HG03097 (cell line): ENCODE data around the gene EIF4G3.
"Not testable (repeated sequence)": the region's sequence is repeated elsewhere in the genome, so short reads cannot be mapped to it uniquely, and the experiment has no call there.

Experiments
- ATAC-seq: cut with Tn5 transposase; IDR thresholded peaks from one replicate; pipeline ENCODE4 v1.9.1; 2021; ENCODE audit not compliant: unreplicated experiment, low FRiP score

The EIF4G3 gene

DNA sequence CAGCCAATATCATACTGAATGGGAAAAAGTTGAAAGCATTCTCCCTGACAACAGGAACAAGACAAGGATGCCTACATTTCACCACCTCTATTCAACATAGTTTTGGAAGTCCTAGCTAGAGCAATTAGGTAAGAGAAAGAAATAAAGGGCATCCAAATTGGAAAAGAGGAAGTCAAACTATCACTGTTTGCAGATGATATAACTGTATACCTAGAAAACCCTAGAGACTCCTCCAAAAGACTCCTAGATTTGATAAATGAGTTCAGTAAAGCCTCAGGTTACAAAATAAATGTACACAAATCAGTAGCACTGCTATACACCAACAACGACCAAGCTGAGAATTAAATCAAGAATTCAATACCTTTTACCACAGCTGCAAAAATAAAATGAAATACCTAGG lies 218.3 kb downstream of the EIF4G3 start:
- no peak for ATAC-seq

DNA sequence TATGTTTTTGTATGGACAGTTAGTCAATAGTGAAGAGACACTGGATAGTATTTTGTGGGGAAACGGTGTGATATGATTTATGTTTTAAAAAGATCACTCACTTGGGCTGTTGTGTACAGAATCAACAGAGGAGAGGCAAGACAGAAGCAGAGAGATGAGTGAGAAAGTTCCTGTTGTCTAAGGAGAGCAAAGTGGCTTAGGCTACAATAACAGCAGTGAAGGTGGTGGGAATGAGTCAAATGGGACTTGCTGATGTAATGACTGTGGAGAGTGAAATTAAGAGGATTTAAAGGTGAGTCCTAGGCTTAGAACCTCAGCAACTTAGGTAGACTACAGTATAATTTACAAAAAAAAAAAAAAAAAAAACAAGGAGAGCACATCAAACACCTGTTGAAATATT lies 220.4 kb downstream of the EIF4G3 start:
- ATAC-seq = no peak

DNA sequence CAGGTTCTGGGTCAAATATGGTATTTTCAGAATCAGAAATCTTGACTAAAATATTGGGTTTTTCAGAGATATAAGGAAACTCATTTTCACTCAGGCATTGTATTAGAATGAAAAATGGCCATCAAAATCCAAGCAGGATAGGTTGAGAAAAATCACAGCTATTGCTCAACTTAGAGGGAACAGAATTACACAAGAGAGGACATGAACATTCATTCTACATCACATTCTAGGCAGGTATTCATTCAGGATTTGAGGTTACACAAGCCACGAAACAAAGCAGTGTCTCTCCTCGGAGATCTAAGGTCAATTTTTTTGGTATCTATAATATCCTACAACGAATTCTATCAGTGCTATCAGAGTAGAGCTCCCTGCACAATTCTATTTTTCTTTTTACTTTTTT lies 226.0 kb downstream of the EIF4G3 start:
- no peak for ATAC-seq

DNA sequence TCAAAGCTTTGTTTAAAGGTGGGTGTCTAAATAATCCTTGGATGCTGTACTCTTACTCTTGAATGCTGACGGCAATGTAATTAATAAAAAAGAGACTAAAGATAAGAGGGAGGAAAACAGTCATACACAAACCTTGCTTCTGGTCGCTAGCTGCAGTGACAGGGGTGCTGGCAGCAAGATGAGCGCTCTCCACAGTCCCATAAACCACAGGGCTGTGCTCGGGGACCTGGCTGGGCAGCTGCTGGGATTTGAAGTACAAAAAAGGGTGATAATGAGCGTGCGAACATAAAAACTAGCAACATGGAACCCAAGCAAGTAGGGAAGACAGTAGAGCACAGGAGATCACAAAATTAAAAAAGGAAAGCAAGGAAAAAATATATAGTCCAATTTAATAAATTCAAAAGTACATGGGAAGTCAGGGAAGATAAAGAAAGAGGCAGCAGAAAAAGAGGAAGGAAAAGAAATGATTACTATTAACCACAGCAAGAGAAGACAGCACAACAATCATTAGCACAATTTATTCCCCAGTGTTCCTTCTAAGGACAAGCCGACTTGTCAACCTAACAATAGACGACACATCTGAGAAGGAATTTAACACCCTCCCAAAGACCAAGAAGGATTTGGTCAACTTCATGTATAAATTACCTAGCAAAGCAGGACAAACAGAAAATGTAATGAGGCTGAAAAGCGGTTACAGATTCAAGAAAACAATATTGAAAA lies 226.7 kb downstream of the EIF4G3 start:
- ATAC-seq = no peak

DNA sequence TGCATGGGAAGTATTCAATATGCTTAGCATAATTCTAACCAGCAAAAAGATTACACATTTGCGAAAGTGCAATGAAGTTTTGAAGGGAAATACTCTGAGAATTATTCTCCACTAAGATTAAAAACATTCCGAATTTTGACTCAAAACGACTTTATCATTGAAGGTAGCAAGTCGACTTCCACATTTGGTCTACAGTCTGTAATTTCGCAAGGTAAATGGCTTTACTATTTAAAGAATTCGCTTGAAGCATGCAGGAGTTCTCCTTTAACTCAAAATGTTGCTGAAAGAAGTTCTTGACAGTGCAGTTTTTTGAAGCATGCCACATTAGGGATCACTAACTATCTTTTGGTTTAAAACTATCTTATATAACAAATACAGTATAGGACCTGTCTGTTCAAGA lies 228.6 kb downstream of the EIF4G3 start:
- no peak for ATAC-seq

DNA sequence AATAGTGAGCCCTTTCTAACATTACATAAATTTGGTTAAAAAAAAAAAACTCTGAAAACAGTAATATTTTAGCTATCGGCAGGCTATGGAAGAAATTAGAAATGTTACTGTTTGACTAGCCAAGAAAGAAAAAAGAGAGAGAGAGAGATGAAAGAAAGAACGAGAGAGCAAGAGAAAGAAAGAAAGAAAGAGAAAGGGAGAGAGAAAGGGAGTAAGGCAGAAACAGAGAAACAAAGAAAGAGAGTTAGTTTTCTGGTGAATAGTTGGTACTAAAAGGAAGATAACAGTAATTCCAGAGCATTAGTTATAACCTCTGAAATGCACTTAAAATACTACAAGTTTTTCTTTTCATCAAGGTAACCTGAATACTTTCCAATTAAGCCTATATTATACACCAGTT lies 229.3 kb downstream of the EIF4G3 start:
- ATAC-seq = no peak

DNA sequence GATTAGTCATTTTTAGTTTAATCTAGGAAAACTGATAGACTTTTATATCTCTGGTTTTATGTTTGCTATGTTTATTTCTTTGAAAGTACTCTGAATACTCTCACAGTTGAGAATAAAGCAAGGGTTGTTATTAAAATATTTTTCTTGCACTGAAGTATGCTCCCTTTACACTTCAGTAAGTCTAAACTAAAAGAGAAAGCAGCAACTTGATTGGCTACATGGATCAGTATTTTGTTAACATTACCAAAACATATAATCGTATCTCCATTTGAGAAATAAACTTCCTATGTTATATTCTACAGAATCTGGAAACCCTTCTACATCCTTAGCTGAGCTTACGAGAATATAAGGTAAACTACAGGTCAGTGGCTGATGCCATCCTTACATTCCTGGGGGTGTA lies 240.1 kb downstream of the EIF4G3 start:
- no peak for ATAC-seq

DNA sequence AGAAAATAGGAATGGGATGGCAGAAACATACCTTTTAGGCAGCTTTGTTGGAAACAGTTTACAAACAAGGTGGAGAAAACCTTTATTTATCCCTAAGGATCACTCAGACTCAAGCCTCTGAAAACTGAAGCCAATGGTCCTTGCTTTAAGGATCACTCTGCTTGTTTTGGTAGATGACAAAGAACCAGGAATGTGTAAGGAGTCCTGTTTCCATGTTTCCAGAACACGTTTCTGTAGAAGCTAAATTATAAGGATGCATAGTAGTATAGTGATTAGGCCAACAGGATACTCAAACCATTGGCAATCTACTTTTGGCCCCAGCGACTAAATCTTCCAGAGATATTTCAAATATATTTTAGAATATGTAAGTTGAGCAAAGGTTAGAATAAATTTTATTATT lies 240.5 kb downstream of the EIF4G3 start:
- no peak for ATAC-seq

DNA sequence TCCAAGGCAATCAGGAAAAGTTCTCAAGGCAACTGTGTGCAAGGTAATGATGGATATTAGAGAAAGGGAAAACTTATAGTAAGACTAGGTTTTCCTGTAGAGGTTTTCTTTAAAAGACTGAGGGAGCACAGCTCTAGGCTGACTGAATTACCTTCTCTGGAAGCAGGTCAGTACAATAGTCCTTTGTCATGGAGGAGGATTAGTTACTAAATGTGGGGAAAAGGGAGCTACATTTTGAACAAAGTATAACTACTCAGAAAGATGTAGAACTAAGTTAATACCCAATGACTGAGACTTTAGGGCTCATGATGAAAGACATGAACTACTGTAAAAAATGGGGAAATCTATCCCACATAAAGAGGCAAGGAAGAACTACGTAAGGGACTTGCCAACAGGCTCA lies 241.0 kb downstream of the EIF4G3 start:
- no peak for ATAC-seq

DNA sequence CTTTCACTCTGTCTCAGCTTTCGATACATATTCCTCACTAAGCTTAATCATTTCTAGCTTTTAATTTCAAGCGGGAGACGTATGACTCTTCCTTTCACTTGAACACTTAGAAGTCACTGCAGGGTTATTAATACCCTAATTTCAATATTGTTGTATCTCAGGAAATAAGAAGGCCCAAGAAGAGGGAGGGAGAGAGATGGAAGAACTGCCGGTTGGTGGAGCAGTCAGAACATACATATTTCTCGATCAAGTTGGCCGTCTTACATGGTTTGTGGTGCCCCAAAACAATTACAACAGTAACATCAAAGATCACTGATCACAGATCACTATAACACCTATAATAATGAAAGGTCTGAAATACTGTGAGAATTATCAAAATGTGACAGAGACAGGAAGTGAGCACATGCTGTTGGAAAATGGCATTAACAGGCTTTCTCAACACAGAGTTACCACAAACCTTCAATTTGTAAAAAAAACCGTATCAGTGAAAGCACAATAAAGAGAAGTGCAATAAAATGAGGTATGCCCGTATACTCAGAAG lies 244.2 kb downstream of the EIF4G3 start:
- peak; percentile 56 for ATAC-seq

DNA sequence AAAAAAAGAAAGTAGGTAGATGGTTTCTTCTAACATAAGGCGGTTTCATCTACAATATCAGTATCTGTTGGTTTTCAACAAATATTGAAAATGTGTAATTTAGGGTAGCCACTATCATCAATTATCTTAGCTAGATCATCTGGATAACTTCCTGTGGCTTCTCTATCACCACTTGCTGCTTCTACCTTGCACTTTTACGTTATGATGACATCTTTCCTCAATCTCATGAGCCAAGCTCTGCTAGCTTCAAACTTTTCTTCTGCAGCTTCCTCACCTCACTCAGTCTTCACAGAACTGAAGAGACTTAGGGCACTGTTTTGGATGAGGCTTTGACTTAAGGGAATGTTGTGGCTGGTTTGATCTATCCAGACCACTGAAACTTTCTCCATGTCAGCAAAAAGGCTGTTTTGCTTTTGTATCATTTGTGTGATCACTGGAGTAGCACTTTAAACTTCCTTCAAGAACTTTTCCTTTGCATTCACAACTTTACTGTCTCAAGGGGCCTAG lies 244.7 kb downstream of the EIF4G3 start:
- ATAC-seq = no peak

DNA sequence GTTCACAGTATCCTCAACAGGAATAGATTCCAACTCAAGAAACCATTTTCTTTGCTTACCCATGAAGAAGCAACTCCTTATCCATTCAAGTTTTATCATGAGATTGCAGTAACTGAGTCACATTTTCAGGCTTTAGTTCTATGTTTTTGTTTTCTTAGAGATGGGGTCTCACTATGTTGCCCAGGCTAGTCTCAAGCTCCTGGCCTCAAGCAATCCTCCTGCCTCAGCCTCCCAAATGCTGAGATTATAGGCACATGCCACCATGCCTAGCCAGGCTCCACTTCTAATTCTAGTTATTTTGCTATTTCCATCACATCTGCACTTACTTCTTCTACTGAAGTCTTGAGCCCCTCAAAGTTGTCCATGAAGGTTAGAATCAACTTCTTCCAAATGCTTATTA lies 246.3 kb downstream of the EIF4G3 start:
- no peak for ATAC-seq

DNA sequence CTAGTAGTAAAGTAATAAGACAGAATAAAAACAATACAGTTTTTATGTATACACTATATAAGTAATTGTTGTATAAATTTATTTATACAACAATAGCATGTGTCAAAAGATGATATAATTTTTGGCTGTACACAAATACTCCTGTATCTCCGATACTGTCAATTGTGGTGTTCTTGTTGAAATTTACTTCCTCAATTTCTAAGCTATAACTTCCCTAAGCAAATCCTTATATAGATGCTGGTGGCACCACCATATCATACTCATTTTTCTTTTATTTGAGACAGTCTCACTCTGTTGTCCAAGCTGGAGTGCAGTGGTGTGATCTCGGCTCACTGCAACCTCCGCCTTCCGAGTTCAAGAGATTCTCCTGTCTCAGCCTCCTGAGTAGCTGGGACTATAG lies 248.6 kb downstream of the EIF4G3 start:
- ATAC-seq = no peak

DNA sequence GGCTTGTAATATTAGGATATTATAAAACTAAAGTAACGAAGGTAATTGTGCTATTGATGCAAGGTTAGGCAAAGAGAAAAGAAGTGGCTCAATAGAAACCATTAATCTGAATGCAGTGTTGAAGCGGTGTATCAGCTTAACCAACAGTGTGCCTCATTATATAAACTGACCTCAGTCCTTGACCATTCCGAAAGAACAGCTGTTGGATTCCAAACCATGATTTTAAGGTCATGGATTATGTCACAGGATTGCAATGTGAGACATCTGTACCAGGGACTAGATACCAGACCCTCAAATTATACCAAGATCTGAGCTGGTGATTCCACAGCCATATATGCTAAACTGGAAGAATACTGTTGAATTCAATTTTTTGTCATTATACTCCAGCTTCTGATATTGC lies 255.4 kb downstream of the EIF4G3 start:
- ATAC-seq = no peak

DNA sequence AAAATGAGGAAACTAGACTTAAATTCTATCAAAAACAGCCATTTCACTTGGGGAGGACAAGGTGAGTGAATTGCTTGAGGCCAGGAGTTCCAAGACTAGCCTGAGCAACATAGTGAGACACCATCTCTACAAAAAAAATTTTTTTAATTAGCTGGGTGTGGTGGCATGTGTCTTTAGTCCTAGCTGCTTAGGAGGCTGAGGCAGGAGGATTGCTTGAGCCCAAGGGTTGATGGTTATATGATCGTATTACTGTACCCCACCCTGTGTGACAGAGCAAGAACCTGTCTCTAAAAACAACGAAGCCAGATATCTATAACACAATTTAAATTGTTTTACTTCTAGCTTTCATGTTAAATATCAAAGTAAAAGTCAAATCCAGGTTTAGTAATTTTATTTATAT lies 263.5 kb downstream of the EIF4G3 start:
- no peak for ATAC-seq

DNA sequence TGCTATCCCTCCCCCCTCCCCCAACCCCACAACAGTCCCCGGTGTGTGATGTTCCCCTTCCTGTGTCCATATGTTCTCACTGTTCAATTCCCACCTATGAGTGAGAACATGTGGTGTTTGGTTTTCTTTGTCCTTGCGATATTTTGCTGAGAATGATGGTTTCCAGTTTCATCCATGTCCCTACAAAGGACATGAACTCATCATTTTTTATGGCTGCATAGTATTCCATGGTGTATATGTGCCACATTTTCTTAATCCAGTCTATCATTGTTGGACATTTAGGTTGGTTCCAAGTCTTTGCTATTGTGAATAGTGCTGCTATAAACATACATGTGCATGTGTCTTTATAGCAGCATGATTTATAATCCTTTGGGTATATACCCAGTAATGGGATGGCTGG lies 269.2 kb downstream of the EIF4G3 start:
- not testable (repeated sequence) for ATAC-seq

DNA sequence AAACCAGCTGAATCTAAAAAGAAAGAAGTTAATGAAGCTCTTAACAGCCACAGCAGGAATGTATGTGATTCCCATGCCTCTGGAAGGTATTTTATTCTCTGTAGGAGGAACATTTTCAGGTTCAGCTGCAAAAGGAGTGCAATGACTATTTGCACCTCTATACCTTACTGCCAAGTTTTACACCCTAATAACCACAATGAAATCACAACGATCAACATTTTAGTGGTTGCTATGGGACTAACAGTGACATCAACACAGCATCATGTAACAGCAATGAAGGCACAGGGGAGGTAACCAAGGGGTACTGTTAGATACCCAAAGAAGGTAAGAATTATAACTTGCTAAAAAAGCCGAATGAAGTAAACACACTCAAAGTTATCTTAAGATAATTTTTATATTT lies 273.3 kb downstream of the EIF4G3 start:
- no peak for ATAC-seq

DNA sequence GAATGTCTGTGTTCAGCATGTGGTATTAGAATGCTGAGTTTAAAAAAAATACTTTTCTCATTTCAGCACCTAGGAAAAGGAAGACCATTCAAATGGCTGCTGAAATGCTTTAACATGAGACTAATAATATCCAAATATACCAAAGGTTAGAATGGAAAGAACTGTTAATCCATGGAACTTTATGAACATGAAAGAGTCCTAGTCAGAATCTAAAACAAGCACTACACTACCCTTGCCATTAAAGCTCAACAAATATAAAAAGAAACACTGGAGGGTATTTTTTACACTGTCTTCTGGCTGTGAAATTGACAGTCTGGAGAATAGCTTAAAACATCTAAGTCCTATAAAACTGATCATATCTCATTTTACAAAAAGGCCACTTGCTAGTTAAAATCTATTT lies 276.6 kb downstream of the EIF4G3 start:
- no peak for ATAC-seq

DNA sequence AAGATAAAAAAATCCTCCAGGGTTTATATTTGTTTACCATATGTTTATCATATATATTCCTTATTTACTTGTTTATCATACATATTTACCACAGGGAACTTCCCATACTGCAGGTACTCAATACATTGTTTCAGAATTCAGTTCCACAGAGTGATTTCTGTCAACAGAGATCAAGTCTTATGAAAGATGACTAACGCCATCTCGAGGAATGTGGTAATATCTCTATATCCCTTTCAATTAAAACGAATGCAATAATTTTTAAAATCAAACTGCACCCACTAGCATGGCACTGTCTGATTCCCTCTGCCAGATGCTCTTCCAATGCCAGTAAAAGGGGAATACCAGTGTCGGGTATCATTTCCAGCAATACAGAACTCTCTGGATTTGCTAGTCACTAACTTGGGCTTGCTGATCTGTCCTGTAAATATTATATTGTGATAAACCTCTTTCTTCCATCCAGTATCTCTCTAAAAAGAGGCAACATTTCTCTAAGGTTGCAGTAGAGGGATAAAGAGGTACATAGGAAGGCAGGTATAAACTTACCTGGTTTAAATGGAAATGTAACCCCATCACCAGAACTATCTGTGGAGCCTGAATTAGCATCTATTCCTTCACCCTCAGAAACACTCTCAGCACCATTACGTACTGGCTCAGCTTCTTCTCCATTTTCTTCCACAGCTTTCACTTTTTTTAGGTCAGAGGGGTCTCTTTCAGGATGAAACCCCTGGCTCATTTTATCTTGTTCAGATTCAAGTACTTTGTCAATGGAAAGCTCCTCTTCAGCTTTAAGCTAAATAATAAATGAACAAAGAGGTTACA lies 277.3 kb downstream of the EIF4G3 start:
- no peak for ATAC-seq

DNA sequence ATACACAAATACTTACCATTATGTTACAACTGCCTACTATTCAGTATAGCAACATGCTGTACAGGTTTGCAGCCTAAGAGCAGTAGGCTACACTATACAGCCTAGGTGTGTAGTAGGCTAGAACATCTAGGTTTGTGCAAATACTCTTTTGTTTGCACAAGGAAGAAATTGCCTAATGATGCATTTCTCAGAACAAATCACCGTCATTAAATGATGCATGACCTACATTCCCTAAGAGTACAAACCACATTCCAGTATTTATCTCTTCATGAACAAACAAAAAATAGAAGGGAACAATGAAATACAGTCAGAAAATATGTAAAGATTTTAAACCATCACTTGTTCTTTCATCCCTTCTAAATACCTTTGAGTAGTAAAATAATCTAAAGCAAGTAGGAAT lies 279.9 kb downstream of the EIF4G3 start:
- ATAC-seq = no peak

DNA sequence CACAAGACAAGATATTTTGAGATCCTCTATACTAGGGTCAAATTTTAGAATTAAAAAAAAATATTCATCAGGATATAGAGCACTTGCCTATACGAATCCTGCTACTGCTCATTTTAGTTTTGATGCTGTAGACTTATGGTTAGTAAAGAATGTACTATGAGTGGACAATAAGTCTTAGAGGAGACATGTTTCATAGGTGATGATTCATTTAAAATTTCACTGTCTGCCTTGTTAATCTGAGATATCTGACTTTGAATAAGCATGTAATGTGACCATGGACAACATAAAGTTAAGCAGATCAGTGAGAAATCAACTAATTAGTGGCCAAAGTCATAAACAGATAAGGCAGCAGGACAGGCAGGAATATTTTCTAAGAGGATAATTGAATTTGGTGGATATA lies 282.8 kb downstream of the EIF4G3 start:
- no peak for ATAC-seq

DNA sequence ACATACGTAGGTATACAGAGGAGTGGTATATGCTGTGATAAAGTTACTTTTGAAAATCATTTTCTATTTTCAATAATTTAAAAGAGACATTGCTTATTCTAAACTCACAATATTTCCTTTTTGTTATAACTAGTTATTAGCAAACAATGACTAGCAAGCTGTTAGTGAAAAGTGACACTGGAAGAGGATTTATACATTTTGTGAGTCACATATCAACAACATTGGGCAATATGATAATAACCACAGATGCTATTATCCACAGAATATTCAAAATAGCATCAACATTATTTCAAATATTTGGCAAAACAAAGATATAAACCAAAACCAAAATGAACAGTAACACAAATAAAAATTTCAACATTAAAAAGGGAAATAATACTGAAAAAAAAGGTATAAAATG lies 285.6 kb downstream of the EIF4G3 start:
- no peak for ATAC-seq
